ENCODE measurements around the gene PLD5. TPM values are rescaled to one million over a fixed set of nuclear protein-coding genes. Genes with fewer than 3 reads are reported as not detected.

Gene PLD5
- total RNA-seq, 1 experiment from 2014 or later, result 1.8 TPM

- CTCF ChIA-PET, result no interaction called here
Observed at GRCh38 chr1:242239398-242239797, 285.1 kb downstream of the PLD5 start.

GRCh38 chr1:242237051-242237450, 287.4 kb downstream of the PLD5 start:
- H3K36me3 ChIP-seq (ENCODE audit: control insufficient read depth, insufficient read depth, low read length), result no peaks in the 10 kb centered on the region
- H3K4me1 ChIP-seq, result no peaks in the 10 kb centered on the region
- H3K27me3 Mint-ChIP-seq (ENCODE audit: insufficient read depth, unreplicated experiment), result peaks cover 3% of the 10 kb centered on the region
- no peak overlapping the region for H3K27ac Mint-ChIP-seq (ENCODE audit: unreplicated experiment)
- no peak overlapping the region for H3K4me3 Mint-ChIP-seq (ENCODE audit: unreplicated experiment)
- CTCF ChIA-PET, result no interaction called here
- no peak for TF ChIP-seq CTCF (IDR thresholded peaks at IDR 0.05; ENCODE audit: insufficient read depth in 1 of 2, low read depth in 1 of 2, low read length in 1 of 2, severe bottlenecking in 1 of 2, unreplicated experiment in 1 of 2)
- no peak for DNase-seq
- intact Hi-C loops (cut with micrococcal nuclease; ENCODE audit: unreplicated experiment), result no loop called here
- no TSS peak for BruUV-seq (replicated peaks)
- H3K27me3 ChIP-seq (replicated peaks; ENCODE audit: control insufficient read depth, insufficient read depth, low read length), result no peaks in the 10 kb centered on the region
- POLR2A ChIA-PET, result no interaction called here
- no peaks in the 10 kb centered on the region for H3K9me3 Mint-ChIP-seq (ENCODE audit: unreplicated experiment)
- H3K4me1 Mint-ChIP-seq (ENCODE audit: low read depth, unreplicated experiment), result no peaks in the 10 kb centered on the region
- H3K9me3 ChIP-seq, result no peaks in the 10 kb centered on the region
- H3K36me3 Mint-ChIP-seq (ENCODE audit: insufficient read depth, unreplicated experiment), result no peaks in the 10 kb centered on the region
- no peak overlapping the region for H3K4me3 ChIP-seq (ENCODE audit: low read depth, low read length)

More at GRCh38 chr1:242239398-242239797, 285.1 kb downstream of the PLD5 start:
- Mint-ChIP-seq H3K9me3 (ENCODE audit: unreplicated experiment) (no peaks in the 10 kb centered on the region), H3K4me3 (ENCODE audit: unreplicated experiment) (no peak overlapping the region), H3K4me1 (ENCODE audit: low read depth, unreplicated experiment) (no peaks in the 10 kb centered on the region), H3K36me3 (ENCODE audit: insufficient read depth, unreplicated experiment) (no peaks in the 10 kb centered on the region), H3K27ac (ENCODE audit: unreplicated experiment) (no peak overlapping the region), H3K27me3 (ENCODE audit: insufficient read depth, unreplicated experiment) (peaks cover under 1% of the 10 kb centered on the region)
- DNase-seq, result no peak
- no peak overlapping the region for H3K4me3 ChIP-seq (ENCODE audit: low read depth, low read length)
- TF ChIP-seq CTCF (IDR thresholded peaks at IDR 0.05; ENCODE audit: insufficient read depth in 1 of 2, low read depth in 1 of 2, low read length in 1 of 2, severe bottlenecking in 1 of 2, unreplicated experiment in 1 of 2), result no peak
- H3K27me3 ChIP-seq (replicated peaks; ENCODE audit: control insufficient read depth, insufficient read depth, low read length), result no peaks in the 10 kb centered on the region
- intact Hi-C loops (cut with micrococcal nuclease; ENCODE audit: unreplicated experiment), result no loop called here
- POLR2A ChIA-PET, result no interaction called here
- no peaks in the 10 kb centered on the region for H3K36me3 ChIP-seq (ENCODE audit: control insufficient read depth, insufficient read depth, low read length)
- H3K9me3 ChIP-seq, result no peaks in the 10 kb centered on the region
- no TSS peak for BruUV-seq (replicated peaks)
- H3K4me1 ChIP-seq, result no peaks in the 10 kb centered on the region

- H3K4me1 ChIP-seq, result no peaks in the 10 kb centered on the region
- no peaks in the 10 kb centered on the region for H3K36me3 ChIP-seq (ENCODE audit: control insufficient read depth, insufficient read depth, low read length)
- no TSS peak for BruUV-seq (replicated peaks)
- Mint-ChIP-seq H3K4me3 (ENCODE audit: unreplicated experiment) (no peak overlapping the region), H3K9me3 (ENCODE audit: unreplicated experiment) (no peaks in the 10 kb centered on the region), H3K27me3 (ENCODE audit: insufficient read depth, unreplicated experiment) (no peaks in the 10 kb centered on the region), H3K27ac (ENCODE audit: unreplicated experiment) (no peak overlapping the region), H3K4me1 (ENCODE audit: low read depth, unreplicated experiment) (no peaks in the 10 kb centered on the region), H3K36me3 (ENCODE audit: insufficient read depth, unreplicated experiment) (no peaks in the 10 kb centered on the region)
- no peaks in the 10 kb centered on the region; the same call in 1 of the 2 replicates for H3K9me3 ChIP-seq
- DNase-seq, result no peak
- H3K4me3 ChIP-seq (ENCODE audit: low read depth, low read length), result no peak overlapping the region
- ChIA-PET POLR2A (no interaction called here), CTCF (no interaction called here)
- TF ChIP-seq CTCF (IDR thresholded peaks at IDR 0.05; ENCODE audit: insufficient read depth in 1 of 2, low read depth in 1 of 2, low read length in 1 of 2, severe bottlenecking in 1 of 2, unreplicated experiment in 1 of 2), result no peak
- no peaks in the 10 kb centered on the region for H3K27me3 ChIP-seq (replicated peaks; ENCODE audit: control insufficient read depth, insufficient read depth, low read length)
- intact Hi-C loops (cut with micrococcal nuclease; ENCODE audit: unreplicated experiment), result no loop called here
Observed at GRCh38 chr1:242228991-242229390, 295.5 kb downstream of the PLD5 start.
